Mucosa of stomach (tissue), 1 donor: ENCODE data around the gene IDH3G.
"Not testable (repeated sequence)": the region's sequence is repeated elsewhere in the genome, so short reads cannot be mapped to it uniquely, and the experiment has no call there.

ENCODE experiments used
- H3K27me3 ChIP-seq: one replicate; pipeline ENCODE4 v1.7.0; 2013; ENCODE audit warnings: mild to moderate bottlenecking, low read length; ENCODE audit not compliant: control insufficient read depth, insufficient read depth
- H3K36me3 ChIP-seq: one replicate; pipeline ENCODE4 v1.7.0; 2013; ENCODE audit warnings: low read length; ENCODE audit not compliant: control insufficient read depth, insufficient read depth
- H3K4me1 ChIP-seq: one replicate; pipeline ENCODE4 v1.7.0; 2013; ENCODE audit warnings: mild to moderate bottlenecking, low read length; ENCODE audit not compliant: control insufficient read depth, insufficient read depth
- H3K4me3 ChIP-seq: one replicate; pipeline ENCODE4 v1.7.0; 2013; ENCODE audit warnings: low read length
- H3K9ac ChIP-seq: one replicate; pipeline ENCODE4 v1.7.0; 2013; ENCODE audit warnings: mild to moderate bottlenecking, low read length, moderate library complexity
- H3K9me3 ChIP-seq: one replicate; pipeline ENCODE4 v1.7.0; 2013; ENCODE audit warnings: mild to moderate bottlenecking, low read length, moderate library complexity; ENCODE audit not compliant: control insufficient read depth
- donor health status: Pancreatic carcinoma.

The IDH3G gene

DNA sequence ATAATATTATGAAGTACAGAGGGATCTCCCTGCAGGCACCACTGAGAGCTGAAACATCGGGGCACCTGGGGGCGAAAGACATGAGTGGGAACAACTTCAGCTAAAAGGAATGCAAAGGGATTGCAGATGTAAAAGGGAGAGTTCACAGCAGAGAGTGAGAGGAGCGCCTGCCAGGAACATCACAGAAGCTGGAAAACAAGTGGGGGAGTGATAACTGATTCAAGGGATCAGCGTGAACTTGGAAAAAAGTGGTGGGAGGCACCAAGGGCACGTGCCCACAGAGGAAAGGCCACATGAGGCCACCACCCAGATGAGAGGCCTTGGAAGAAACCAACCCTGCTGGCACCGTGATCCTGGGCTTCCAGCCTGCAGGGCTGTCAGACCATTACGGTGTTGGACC lies 45.2 kb downstream of the IDH3G start:
- H3K9me3 ChIP-seq, H3K4me3 ChIP-seq, H3K9ac ChIP-seq, H3K27me3 ChIP-seq, H3K4me1 ChIP-seq, H3K36me3 ChIP-seq: not testable (repeated sequence)

DNA sequence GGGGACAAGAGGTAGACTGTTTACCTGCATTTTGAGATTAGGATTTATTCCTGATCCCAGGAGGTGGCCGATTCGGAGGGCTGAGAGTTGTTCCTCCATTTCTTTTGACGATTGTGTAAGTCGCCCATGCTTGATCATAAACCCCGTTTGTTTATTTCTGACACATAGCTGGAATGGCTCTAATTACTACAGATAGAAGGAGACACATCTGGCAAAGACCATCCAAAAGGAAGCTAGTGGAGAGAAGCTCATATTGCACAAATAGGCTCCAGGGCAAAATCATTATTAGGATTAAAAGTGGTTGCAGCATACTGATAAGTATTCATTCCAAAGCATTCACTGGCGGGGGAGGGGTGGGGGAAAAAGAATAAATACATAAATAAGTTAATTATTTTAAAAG lies 47.2 kb downstream of the IDH3G start:
- H3K27me3 ChIP-seq, H3K4me3 ChIP-seq, H3K9me3 ChIP-seq, H3K36me3 ChIP-seq, H3K9ac ChIP-seq, H3K4me1 ChIP-seq: not testable (repeated sequence)

DNA sequence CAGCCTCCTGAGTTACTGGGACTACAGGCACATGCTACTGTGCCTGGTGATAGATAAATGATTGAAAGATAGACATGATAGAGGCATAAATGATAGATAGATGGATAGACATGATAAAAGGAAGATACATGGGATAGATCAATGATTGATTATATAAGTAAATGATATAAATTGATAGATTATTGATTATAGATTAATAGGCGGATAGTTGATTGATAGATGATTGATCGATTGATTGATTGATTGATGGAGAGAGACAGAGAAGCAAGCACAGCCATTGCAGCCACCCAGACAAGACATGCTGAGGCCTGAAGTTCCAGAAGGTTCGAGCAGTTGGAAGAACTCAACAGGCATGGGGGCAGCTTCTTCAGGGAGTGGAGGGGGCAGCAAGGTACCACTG lies 47.8 kb downstream of the IDH3G start:
- H3K4me1 ChIP-seq, result no peaks in the 10 kb centered on the region
- H3K36me3 ChIP-seq, result no peaks in the 10 kb centered on the region
- H3K9me3 ChIP-seq, result no peaks in the 10 kb centered on the region
- H3K4me3 ChIP-seq, result no peak overlapping the region
- no peaks in the 10 kb centered on the region for H3K27me3 ChIP-seq
- H3K9ac ChIP-seq, result no peak overlapping the region

DNA sequence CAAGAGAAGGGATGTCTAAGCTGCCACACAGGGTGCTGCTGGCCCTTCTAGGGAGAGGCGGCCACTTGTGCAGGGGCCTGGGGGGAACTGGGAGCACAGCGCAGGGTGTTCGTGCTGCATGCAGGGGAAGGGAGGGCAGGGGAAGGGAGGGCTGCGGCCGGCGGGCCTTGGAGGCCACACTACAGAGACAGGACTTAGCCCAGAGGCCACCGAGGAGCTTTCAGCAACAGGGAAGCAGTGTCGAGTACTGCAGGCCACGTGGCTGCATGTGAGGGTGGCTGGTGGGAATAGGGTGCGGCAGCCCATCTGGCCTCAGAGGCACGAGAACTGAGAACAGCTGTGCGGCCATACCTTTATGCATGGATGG lies 49.1 kb downstream of the IDH3G start:
- H3K4me1 ChIP-seq, H3K9ac ChIP-seq, H3K27me3 ChIP-seq, H3K9me3 ChIP-seq, H3K36me3 ChIP-seq, H3K4me3 ChIP-seq: not testable (repeated sequence)

DNA sequence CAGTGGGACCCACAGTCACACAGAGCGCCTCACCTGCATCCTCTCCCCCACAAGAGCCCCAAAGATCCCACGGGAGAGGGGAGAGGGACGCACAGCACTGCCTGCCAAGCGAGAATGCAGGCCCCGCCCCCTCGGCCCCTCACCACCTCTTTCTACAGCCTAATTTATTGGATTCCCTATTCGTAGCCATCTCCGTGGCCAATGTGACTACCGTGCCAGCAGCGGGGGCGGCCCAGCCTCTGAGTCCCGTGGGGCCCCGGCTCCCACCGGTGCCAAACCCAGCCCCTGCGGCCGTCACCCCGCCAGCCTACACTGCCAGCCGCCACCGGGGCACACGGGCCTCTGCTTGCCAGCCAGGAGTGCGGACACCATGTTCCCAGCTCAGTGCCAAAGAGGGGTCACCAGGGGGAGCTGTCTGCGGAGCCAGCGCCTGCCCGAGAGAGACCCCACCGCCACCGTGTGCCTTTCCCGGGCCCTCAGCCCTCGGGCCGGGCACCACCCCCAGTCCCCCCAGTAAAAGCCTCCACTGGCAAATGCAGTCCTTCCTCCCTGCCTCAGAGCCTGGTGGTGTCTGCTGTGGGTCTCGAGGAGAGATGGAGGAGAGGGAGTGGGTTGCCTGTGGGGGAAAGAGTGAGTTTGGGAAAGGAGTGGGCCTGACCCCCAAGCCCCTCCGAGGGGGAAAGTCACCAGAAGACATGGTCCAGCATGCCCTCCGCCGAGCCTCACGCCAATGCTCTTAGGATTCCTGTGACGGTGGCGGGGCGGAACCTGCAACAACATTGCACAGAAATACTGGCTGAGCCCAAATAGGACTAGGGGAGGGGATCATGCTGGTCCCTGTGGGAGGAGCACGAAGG lies 49.7 kb downstream of the IDH3G start:
- Histone ChIP-seq H3K36me3 (no peaks in the 10 kb centered on the region), H3K9me3 (no peaks in the 10 kb centered on the region), H3K4me1 (no peaks in the 10 kb centered on the region), H3K4me3 (no peak overlapping the region), H3K27me3 (no peaks in the 10 kb centered on the region), H3K9ac (no peak overlapping the region)

DNA sequence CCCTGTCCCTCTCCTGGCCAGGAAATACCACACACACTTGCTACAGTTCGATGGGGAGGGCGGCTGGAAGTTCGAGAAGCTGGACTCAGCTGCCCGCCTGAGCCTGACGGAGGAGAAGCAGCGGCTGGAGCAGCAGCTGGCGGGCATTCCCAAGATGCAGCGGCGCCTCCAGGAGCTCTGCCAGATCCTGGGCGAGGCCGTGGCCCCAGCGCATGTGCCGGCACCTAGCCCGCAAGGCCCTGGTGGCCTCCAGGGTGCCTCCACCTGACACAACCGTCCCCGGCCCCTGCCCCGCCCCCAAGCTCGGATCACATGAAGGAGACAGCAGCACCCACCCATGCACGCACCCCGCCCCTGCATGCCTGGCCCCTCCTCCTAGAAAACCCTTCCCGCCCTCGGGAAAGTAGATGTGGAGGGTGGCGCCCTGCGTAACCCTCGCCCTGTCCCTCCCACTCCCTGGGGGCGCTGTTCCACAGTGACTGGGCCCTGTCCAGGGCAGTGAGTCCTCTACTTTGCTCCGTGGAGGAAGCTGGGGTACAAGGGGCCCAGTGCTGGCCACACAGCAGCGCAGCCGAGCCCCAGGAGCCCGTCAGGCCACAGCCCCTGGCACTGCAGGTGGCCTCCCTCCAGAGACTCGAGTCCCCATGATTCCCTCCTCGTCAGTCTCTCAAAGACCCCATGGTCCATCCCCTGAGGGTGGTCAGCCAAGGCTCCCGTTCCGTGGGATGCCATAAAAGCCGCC lies 50.5 kb downstream of the IDH3G start:
- not testable (repeated sequence) for H3K4me1 ChIP-seq, H3K9ac ChIP-seq, H3K4me3 ChIP-seq, H3K27me3 ChIP-seq, H3K9me3 ChIP-seq, H3K36me3 ChIP-seq

DNA sequence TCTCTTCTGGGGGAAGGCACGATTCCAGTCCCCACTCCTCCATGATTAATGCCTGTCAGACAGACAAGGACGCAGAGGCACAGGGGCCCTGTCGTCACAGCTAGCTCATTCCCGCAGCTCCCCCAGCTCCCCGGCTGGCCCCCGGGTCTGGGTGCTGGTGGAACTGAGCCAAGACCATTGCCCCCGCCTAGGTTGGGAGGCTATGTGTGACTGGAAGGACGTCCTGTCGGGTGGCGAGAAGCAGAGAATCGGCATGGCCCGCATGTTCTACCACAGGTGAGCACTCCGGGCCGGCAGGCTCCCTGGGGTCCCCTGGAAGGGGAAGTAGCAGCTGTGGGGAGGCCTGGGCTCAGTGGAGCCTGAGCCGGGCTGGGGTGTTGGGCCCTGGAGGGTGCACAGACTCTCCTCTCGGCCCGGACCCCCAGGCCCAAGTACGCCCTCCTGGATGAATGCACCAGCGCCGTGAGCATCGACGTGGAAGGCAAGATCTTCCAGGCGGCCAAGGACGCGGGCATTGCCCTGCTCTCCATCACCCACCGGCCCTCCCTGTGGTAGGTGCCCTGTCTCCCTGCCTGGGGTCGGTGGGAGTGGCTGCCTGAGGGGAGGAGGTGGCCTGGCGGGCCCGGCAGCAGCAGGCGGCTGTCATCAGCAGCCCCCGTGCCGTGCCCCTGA lies 51.2 kb downstream of the IDH3G start:
- H3K4me1 ChIP-seq, H3K9ac ChIP-seq, H3K27me3 ChIP-seq, H3K36me3 ChIP-seq, H3K9me3 ChIP-seq, H3K4me3 ChIP-seq: not testable (repeated sequence)

DNA sequence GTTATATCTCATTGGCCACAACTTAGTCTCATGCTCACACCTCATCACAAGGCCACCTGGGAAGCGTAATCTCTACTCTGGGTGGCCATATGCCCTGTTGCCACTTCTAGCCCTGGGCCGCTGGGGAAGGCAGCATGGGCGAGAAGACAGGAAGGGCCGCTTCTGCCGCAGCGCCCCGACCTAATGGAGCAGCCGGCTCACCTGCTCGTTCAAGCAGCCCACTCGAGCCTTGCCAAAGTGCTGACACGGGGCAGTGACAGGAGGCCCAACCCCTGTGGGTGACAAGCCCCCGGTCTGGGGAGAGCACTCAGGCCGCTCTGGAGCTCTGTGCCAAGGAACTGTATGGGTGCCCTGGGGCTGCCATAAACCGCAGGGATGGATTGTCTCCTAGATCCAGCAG lies 52.1 kb downstream of the IDH3G start:
- H3K9me3 ChIP-seq, H3K36me3 ChIP-seq, H3K4me3 ChIP-seq, H3K27me3 ChIP-seq, H3K4me1 ChIP-seq, H3K9ac ChIP-seq: not testable (repeated sequence)

DNA sequence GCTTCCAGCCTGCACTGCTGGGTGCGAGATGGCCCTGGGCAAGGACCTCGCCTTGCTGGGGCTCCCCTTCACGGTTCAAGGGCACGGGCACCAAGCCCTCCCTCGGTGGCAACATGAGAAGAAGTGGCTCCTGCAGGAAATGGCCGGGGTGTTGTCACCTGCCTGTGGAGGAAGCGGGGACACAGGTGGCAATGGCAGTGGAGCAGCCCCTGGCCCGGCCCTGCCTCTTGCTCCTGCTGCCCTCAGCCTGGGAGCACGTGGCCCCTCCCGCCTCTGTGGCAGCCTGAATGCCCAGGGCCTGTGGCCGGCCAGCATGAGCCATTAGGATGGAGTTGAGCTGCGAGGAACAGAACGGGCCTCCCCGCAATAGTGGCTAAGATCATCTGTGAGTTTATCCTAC lies 52.7 kb downstream of the IDH3G start:
- Histone ChIP-seq H3K27me3 (no peaks in the 10 kb centered on the region), H3K9ac (no peak overlapping the region), H3K4me3 (no peak overlapping the region), H3K36me3 (no peaks in the 10 kb centered on the region), H3K4me1 (no peaks in the 10 kb centered on the region), H3K9me3 (no peaks in the 10 kb centered on the region)

DNA sequence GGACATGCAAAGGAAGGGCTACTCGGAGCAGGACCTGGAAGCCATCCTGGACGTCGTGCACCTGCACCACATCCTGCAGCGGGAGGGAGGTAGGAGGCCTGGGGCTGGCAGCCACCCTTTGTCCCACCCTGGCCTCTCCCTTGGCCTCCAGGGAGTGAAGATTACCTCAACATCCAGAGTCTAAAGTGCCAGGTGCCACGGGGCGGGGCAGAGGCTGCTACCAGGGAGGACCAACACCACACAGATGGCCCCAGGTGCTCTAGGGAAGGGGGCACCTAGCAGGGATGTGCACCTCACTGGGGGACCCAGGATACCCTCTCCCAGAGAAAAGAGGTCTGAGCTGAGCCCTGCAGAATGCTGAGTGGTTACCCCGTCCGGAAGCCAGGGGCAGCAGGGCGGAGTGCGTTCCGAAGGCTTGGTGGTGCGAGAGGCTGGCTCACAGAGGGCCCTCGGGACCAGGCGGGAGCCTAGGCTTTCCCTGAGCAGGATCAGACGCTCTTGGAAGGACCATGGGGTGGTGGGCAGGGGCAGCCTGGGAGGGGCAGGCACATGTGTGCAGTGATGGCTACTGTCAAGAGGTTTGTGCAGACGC lies 53.4 kb downstream of the IDH3G start:
- Histone ChIP-seq H3K27me3 (no peaks in the 10 kb centered on the region), H3K4me1 (no peaks in the 10 kb centered on the region), H3K36me3 (no peaks in the 10 kb centered on the region), H3K4me3 (no peak overlapping the region), H3K9me3 (no peaks in the 10 kb centered on the region), H3K9ac (no peak overlapping the region)

DNA sequence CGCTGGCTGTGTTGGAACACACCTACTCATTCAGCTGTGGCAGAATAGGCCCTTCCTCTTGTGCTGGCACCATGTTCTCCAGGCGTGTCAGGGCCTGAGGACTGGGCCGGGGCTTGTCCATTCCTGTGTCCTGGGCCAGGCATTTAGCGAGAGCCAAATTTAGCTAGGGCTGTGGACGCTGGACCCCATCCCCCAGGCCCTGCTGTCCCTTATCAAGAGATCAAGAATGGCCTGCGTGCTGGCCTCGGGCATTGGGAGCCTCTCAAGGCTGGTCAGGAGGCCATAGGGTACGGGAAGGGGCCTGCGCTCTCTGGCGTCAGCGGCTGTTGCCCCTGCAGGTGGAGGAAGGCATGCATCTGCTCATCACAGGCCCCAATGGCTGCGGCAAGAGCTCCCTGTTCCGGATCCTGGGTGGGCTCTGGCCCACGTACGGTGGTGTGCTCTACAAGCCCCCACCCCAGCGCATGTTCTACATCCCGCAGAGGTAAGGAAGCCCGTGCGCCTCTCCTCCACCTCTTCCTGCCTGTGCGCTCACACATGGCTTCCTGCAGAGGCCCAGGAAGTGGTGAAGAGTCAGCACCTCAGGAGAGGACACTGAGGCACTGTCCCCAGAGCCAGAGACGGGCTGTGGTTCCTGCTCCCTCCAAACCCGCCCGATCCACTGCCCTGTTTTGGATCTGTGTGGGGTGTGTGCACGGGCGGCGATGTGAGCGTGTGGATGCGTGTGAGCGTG lies 54.3 kb downstream of the IDH3G start:
- Histone ChIP-seq H3K4me3 (no peak overlapping the region), H3K36me3 (no peaks in the 10 kb centered on the region), H3K9ac (no peak overlapping the region)

More for the DNA sequence above, 54.3 kb downstream of the IDH3G start:
- H3K27me3 ChIP-seq, result no peaks in the 10 kb centered on the region
- H3K4me1 ChIP-seq, result no peaks in the 10 kb centered on the region
- H3K9me3 ChIP-seq, result no peaks in the 10 kb centered on the region
